Upper lobe of left lung (tissue), 4 donors: ENCODE measurements around the gene KCNIP1.

Source experiments
- CTCF ChIP-seq, 6 experiments: fragments of 450-650 bp in 4 of 6; fragments of 200-600 bp in 2 of 6; sonication (generic) in 2 of 6; IDR thresholded peaks; one replicate each; pipeline ENCODE4 v1.5.1; 2016 to 2019; ENCODE audit warnings: antibody characterized with exemption in 6 of 6
- EP300 ChIP-seq, 4 donors: sonication (generic); formaldehyde crosslinking; IDR thresholded peaks; one replicate each; pipeline ENCODE4 v1.5.1; 2017; ENCODE audit warnings: antibody characterized with exemption in 4 of 4, control low read depth in 2 of 4
- POLR2A ChIP-seq, 4 donors: fragments of 450-650 bp; IDR thresholded peaks; one replicate each; pipeline ENCODE4 v1.5.1; 2016 to 2017; ENCODE audit warnings: antibody characterized with exemption in 4 of 4, mild to moderate bottlenecking in 2 of 4
- POLR2AphosphoS5 ChIP-seq, 2 donors: sonication (generic); formaldehyde crosslinking; IDR thresholded peaks; one replicate each; pipeline ENCODE4 v1.5.1; 2017; ENCODE audit warnings: antibody characterized with exemption in 2 of 2

- TF ChIP-seq CTCF (IDR thresholded peaks at IDR 0.05) (no peak), EP300 (IDR thresholded peaks at IDR 0.05) (no peak), POLR2A (IDR thresholded peaks at IDR 0.05) (no peak), POLR2AphosphoS5 (IDR thresholded peaks at IDR 0.05) (no peak)
Observed at GRCh38 chr5:170470808-170471404, 32.9 kb upstream of the KCNIP1 start.
